Suprapubic skin (tissue), 4 donors: ENCODE measurements around the gene LRRC28.

Experiments used
- CTCF ChIP-seq, 2 donors: fragments of 200-600 bp in 1 of 2; fragments of 450-650 bp in 1 of 2; sonication (generic) in 1 of 2; IDR thresholded peaks; one replicate each; pipeline ENCODE4 v1.5.1; 2016 to 2019; ENCODE audit warnings: antibody characterized with exemption in 2 of 2, mild to moderate bottlenecking in 1 of 2, moderate library complexity in 1 of 2
- EP300 ChIP-seq: sonication (generic); formaldehyde crosslinking; IDR thresholded peaks from one replicate; pipeline ENCODE4 v1.6.1; 2017; ENCODE audit warnings: antibody characterized with exemption
- POLR2A ChIP-seq, 2 donors: fragments of 450-650 bp; IDR thresholded peaks; one replicate each; pipeline ENCODE4 v1.6.1; 2017; ENCODE audit warnings: antibody characterized with exemption in 2 of 2, mild to moderate bottlenecking in 2 of 2, moderate library complexity in 2 of 2
- POLR2AphosphoS5 ChIP-seq, 3 donors: sonication (generic); formaldehyde crosslinking; IDR thresholded peaks; one replicate each; pipeline ENCODE4 v1.6.1; 2017; ENCODE audit warnings: antibody characterized with exemption in 3 of 3

GRCh38 chr15:99267957-99268356 is 16.7 kb downstream of the LRRC28 start:
- TF ChIP-seq CTCF (IDR thresholded peaks at IDR 0.05) = no peak
- no peak for TF ChIP-seq POLR2A (IDR thresholded peaks at IDR 0.05)
- no peak for TF ChIP-seq POLR2AphosphoS5 (IDR thresholded peaks at IDR 0.05)
- TF ChIP-seq EP300 = no peak
